Measurements from ENCODE around the gene CFAP54.

CFAP54 gene

DNA sequence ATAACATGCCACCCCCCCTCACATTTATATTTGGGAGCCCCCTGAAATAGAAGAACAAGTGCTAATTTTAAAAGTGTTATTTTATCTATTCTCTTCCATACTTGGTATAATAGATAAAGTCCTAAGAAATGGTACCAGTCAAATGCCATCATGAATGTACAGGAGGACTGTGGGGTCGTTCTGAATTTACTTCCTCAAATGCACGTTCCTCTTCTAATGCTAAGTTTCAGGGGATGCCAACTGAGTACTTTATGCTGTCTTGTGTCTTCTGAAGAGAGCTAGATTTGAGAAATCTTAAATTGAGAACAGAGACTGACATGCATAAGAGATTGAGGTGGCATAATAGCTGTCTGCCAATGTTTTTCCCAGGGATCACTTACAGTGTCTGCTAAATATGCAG lies 59.0 kb downstream of the CFAP54 start:
- in situ Hi-C loops (cut with HindIII; ENCODE audit: low sequenced_read_pairs), result no loop called here
- no peak overlapping the region for H3K4me3 ChIP-seq (ENCODE audit: low read depth, low read length)
- TF ChIP-seq, protein P1, sequence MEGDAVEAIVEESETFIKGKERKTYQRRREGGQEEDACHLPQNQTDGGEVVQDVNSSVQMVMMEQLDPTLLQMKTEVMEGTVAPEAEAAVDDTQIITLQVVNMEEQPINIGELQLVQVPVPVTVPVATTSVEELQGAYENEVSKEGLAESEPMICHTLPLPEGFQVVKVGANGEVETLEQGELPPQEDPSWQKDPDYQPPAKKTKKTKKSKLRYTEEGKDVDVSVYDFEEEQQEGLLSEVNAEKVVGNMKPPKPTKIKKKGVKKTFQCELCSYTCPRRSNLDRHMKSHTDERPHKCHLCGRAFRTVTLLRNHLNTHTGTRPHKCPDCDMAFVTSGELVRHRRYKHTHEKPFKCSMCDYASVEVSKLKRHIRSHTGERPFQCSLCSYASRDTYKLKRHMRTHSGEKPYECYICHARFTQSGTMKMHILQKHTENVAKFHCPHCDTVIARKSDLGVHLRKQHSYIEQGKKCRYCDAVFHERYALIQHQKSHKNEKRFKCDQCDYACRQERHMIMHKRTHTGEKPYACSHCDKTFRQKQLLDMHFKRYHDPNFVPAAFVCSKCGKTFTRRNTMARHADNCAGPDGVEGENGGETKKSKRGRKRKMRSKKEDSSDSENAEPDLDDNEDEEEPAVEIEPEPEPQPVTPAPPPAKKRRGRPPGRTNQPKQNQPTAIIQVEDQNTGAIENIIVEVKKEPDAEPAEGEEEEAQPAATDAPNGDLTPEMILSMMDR (IDR thresholded peaks at IDR 0.05; ENCODE audit: low read depth, low read length), result no peak
- DNase-seq (ENCODE audit: low read depth, low spot score), result no peak

DNA sequence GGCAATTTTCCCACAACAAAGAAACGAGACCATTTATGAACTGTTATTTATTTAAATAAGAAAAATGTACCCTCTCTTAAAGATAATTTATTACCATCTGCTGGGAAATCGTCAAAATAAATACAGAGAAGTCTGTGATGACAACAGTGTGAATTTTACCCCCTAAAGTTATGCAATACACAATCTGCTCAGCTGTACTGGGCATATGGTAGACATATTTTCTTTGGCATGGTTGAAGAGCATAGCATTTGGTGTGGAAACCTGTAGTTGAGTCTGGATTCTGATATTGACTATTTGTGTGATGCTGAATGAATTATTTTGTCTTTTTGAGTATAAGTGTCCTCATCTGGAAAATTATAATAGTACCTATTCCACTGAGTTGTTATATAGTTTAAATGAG lies 60.0 kb downstream of the CFAP54 start:
- H3K4me3 ChIP-seq (ENCODE audit: low read depth, low read length), result no peak overlapping the region
- in situ Hi-C loops (cut with HindIII; ENCODE audit: low sequenced_read_pairs), result no loop called here
- TF ChIP-seq, protein P1 (IDR thresholded peaks at IDR 0.05; ENCODE audit: low read depth, low read length), result no peak
- no peak for DNase-seq (ENCODE audit: low read depth, low spot score)

DNA sequence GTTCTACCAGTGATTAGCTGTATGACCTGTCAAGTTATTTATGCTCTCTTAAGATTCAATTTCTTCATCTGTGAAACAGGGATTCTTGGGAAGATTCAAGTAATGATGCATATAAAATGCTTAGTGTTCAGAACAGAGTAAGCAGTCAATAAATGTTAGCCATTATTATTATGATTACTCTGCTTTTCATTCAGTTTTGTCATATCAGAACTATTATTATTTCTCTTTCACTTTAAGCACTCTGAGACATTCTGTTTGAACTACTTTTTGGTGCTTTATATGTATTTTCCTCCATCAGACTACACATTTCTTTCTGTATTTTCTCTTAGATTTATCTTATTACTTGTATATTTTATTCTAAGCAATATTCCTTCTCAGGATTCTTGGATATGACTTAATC lies 81.2 kb downstream of the CFAP54 start:
- H3K4me3 ChIP-seq (ENCODE audit: low read depth, low read length), result no peak overlapping the region
- TF ChIP-seq, protein P1 (IDR thresholded peaks at IDR 0.05; ENCODE audit: low read depth, low read length), result no peak
- in situ Hi-C loops (cut with HindIII; ENCODE audit: low sequenced_read_pairs), result no loop called here
- DNase-seq (ENCODE audit: low read depth, low spot score), result no peak

DNA sequence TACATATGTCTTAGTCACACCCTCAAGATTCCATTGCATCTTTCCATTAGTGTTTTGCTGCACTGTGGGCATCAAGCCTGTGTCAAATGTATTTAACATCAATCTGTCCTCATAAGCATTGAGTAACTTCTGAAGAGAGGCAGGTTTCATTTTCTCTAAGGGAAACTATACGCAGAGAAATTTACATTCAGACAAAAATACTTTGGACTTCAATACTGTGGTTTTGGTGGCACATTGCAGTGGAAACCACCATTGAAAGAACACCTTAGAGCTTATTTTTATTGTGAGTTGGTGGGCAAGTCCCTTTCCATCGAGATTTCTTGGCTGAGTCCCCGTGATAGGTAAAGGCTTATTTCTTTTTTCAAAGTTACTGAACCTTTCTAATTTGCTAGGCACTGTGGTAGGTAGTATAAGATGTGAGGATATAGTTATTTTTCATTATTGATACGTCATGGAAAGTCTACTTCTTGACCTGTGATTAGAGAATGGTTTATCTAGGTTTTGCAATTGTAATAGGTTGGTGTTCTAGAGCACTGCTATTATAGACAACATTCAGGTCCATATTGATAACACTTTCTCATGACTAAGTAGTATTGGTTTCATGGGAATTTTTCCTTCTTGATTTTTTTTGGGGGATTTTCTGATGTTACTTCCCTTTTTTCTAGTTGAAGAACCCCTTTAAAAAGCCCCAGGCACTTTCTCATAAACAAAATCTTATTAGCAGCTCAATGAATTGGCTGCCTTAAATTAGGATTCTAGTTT lies 81.9 kb downstream of the CFAP54 start:
- in situ Hi-C loops (cut with HindIII; ENCODE audit: low sequenced_read_pairs), result no loop called here
- TF ChIP-seq, protein P1 (IDR thresholded peaks at IDR 0.05; ENCODE audit: low read depth, low read length), result no peak
- no peak overlapping the region for H3K4me3 ChIP-seq (ENCODE audit: low read depth, low read length)
- DNase-seq (ENCODE audit: low read depth, low spot score), result no peak

DNA sequence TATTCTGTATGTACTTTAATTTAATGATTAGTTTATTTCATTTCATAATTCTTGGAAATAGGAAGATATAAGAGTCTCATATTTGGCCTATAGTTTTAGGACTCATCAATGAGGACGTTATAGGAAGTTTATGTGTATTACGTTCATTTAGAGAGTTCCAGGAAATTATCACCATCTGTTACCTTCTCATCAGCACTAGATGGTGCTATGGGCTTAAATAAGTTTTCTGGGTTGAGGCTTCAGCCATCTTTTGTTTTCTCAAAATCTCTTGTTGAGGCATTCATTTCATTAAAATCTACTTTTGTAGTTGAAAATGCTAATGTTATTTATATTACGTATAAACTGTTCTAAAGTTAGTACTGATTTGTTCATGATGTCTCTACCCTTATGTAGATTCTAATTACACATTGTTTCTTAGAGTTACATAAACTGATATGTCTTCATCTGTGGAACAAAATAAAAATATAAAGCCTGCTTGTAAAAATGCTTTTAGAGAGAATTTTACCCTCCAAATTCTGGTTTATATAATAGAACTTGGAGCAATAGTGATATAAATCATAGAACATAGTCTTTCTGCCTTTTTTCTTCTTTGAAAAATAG lies 89.2 kb downstream of the CFAP54 start:
- no peak overlapping the region for H3K4me3 ChIP-seq (ENCODE audit: low read depth, low read length)
- TF ChIP-seq, protein P1 (IDR thresholded peaks at IDR 0.05; ENCODE audit: low read depth, low read length), result peak; percentile 52
- in situ Hi-C loops (cut with HindIII; ENCODE audit: low sequenced_read_pairs), result no loop called here
- DNase-seq (ENCODE audit: low read depth, low spot score), result peak; percentile 67

DNA sequence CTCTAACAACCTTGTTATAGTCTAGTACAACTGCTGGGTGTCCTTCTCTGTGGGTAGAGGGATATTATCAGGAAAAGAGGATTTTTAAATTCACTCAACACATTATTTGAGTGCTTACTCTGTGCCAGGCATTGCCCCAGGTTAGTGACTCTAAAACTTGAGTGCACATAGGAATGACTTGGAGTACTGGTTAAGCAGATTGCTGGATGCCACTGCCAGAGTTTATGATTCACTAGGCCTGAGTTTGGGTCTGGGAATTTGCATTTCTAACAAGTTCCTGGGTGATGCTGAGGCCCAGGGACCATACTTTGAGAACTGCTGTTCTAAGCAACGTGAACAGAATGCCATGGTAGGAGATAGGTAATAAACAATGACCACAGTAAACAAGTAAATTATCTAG lies 96.6 kb downstream of the CFAP54 start:
- in situ Hi-C loops (cut with HindIII; ENCODE audit: low sequenced_read_pairs), result no loop called here
- H3K4me3 ChIP-seq (ENCODE audit: low read depth, low read length), result no peak overlapping the region
- TF ChIP-seq, protein P1 (IDR thresholded peaks at IDR 0.05; ENCODE audit: low read depth, low read length), result no peak
- peak; percentile 19 for DNase-seq (ENCODE audit: low read depth, low spot score)
